ENCODE data around the gene DNAJC4. TPM values are rescaled to one million over a fixed set of nuclear protein-coding genes. Genes with fewer than 3 reads are reported as not detected.

Gene DNAJC4
- polyA plus RNA-seq, 2 of the 4 experiments (the other 2 are of a cell fraction): 9.8 to 16.2 TPM

GRCh38 chr11:64241491-64242374 lies 11.4 kb downstream of the DNAJC4 start (continued):
- TF ChIP-seq KDM5A (IDR thresholded peaks at IDR 0.05): no peak
- TF ChIP-seq FOXS1 (CRISPR knock-in tag; IDR thresholded peaks at IDR 0.05): no peak
- TF ChIP-seq NR3C1 (IDR thresholded peaks at IDR 0.05): no peak
- no peak; the same call in 1 of the 2 replicates for TF ChIP-seq GATA3 (IDR thresholded peaks at IDR 0.05; ENCODE audit: borderline replicate concordance)
- TF ChIP-seq RAD21 (conservative IDR thresholded peaks at IDR 0.05 in 1 of 2, IDR thresholded peaks at IDR 0.05 in 1 of 2): no peak
- no peak for TF ChIP-seq HOXB5 (CRISPR knock-in tag; IDR thresholded peaks at IDR 0.05)
- TF ChIP-seq RFX5 (IDR thresholded peaks at IDR 0.05): no peak
- no peak; the same call in 1 of the 2 replicates for TF ChIP-seq MAX (IDR thresholded peaks at IDR 0.05)
- no peak for TF ChIP-seq HOXB13 (CRISPR knock-in tag; IDR thresholded peaks at IDR 0.05; ENCODE audit: low read depth)
- no peak for TF ChIP-seq RARB (CRISPR knock-in tag; IDR thresholded peaks at IDR 0.05)
- no peak for TF ChIP-seq EHMT2 (IDR thresholded peaks at IDR 0.05; ENCODE audit: low read depth)
- TF ChIP-seq, protein P1, sequence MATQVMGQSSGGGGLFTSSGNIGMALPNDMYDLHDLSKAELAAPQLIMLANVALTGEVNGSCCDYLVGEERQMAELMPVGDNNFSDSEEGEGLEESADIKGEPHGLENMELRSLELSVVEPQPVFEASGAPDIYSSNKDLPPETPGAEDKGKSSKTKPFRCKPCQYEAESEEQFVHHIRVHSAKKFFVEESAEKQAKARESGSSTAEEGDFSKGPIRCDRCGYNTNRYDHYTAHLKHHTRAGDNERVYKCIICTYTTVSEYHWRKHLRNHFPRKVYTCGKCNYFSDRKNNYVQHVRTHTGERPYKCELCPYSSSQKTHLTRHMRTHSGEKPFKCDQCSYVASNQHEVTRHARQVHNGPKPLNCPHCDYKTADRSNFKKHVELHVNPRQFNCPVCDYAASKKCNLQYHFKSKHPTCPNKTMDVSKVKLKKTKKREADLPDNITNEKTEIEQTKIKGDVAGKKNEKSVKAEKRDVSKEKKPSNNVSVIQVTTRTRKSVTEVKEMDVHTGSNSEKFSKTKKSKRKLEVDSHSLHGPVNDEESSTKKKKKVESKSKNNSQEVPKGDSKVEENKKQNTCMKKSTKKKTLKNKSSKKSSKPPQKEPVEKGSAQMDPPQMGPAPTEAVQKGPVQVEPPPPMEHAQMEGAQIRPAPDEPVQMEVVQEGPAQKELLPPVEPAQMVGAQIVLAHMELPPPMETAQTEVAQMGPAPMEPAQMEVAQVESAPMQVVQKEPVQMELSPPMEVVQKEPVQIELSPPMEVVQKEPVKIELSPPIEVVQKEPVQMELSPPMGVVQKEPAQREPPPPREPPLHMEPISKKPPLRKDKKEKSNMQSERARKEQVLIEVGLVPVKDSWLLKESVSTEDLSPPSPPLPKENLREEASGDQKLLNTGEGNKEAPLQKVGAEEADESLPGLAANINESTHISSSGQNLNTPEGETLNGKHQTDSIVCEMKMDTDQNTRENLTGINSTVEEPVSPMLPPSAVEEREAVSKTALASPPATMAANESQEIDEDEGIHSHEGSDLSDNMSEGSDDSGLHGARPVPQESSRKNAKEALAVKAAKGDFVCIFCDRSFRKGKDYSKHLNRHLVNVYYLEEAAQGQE (IDR thresholded peaks at IDR 0.05): no peak

DNA sequence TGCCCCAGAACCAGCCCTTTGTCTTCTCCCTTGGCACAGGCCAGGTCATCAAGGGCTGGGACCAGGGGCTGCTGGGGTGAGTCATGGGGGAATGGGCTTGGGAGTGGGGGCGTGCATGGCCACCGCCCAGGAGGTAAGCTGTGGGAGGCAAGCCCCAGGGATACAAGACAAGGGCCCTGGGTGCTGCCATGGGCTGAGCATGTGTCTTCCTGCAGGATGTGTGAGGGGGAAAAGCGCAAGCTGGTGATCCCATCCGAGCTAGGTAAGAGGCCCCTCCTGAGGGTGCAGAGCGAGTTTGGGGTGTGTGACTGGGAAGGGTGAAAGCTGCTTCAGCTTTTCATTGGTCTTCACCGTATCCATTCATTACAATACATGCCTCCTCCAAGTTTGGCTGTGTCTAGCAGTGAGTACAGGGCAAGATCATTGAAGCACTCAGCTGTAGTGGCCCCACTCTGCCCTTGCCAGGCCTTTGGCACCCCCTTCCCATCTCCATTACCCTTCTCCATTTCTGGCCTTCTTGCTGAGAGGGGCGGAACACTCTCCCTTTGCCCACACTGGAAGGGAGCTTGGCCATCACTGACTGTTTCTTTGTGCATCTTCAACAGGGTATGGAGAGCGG lies 13.0 kb downstream of the DNAJC4 start:
- H3K4me2 ChIP-seq: peak overlapping the region; percentile 100
- ChIA-PET POLR2A (interaction anchor here (2.7 to 6.0 kb wide), 2 partner anchors 27 to 42 kb away, joined by 7 to 53 read pairs; partner anchors contain the start of genes BAD and GPR137), CTCF (interaction anchor here (0.7 to 12.2 kb wide), 9 partner anchors 7 to 75 kb away, joined by 3 to 220 read pairs (median 4); partner anchors contain the start of genes BAD, CATSPERZ, ESRRA and GPR137)
- no peak overlapping the region; the same call in 2 of the 3 replicates for H3K4me3 ChIP-seq
- H3K27ac ChIP-seq: peak overlapping the region in 1 of 2 experiments; percentile 98; a peak in 3 of 6 replicates
- DNase-seq (ENCODE audit: low read depth in 1 of 2, low spot score in 1 of 2): no peak
- H3K9me3 ChIP-seq: no peaks in the 10 kb centered on the region
- no peak for ATAC-seq
- WGBS (ENCODE audit: missing lambda C conversion rate): 75% methylated on average over 8 of the region's 8 CpGs
- peaks cover 44% of the 10 kb centered on the region for H3K4me1 ChIP-seq
- FAIRE-seq: no peak
- TF ChIP-seq JUN (IDR thresholded peaks at IDR 0.05) (peak in 1 of 2 experiments; percentile 56; a peak in 1 of 5 replicates), FOSL2 (IDR thresholded peaks at IDR 0.05) (no peak), FOSL2 (CRISPR knock-in tag; IDR thresholded peaks at IDR 0.05) (peak; percentile 41; the same call in 1 of the 2 replicates)
- TF ChIP-seq, protein P2, sequence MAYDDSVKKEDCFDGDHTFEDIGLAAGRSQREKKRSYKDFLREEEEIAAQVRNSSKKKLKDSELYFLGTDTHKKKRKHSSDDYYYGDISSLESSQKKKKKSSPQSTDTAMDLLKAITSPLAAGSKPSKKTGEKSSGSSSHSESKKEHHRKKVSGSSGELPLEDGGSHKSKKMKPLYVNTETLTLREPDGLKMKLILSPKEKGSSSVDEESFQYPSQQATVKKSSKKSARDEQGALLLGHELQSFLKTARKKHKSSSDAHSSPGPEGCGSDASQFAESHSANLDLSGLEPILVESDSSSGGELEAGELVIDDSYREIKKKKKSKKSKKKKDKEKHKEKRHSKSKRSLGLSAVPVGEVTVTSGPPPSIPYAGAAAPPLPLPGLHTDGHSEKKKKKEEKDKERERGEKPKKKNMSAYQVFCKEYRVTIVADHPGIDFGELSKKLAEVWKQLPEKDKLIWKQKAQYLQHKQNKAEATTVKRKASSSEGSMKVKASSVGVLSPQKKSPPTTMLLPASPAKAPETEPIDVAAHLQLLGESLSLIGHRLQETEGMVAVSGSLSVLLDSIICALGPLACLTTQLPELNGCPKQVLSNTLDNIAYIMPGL (CRISPR knock-in tag; IDR thresholded peaks at IDR 0.05; ENCODE audit: borderline replicate concordance): no peak

All from A549 (cell line).